Neural progenitor cell (in vitro differentiated cells): Measurements from ENCODE around the gene UBR3. TPM values are rescaled to one million over a fixed set of nuclear protein-coding genes. Genes with fewer than 3 reads are reported as not detected.

Experiments used
- DNase-seq: peaks from one replicate; pipeline ENCODE4 v3.0.0-alpha.2; 2016; ENCODE audit warnings: low spot score
- H2AFZ ChIP-seq: fragments of 200-600 bp; sonication (generic); replicated peaks from 2 replicates; pipeline ENCODE4 v1.6.1; 2016; ENCODE audit warnings: antibody characterized with exemption
- H3F3A ChIP-seq: fragments of 200-600 bp; sonication (generic); 2 replicates; pipeline ENCODE4 v1.6.1; 2016; ENCODE audit warnings: antibody characterized with exemption, low read depth
- H3K27ac ChIP-seq: fragments of 200-600 bp; sonication (generic); 2 replicates; pipeline ENCODE4 v1.5.1; 2016; ENCODE audit warnings: mild to moderate bottlenecking
- H3K27me3 ChIP-seq: fragments of 200-600 bp; sonication (generic); 2 replicates; pipeline ENCODE4 v1.6.1; 2016; ENCODE audit warnings: mild to moderate bottlenecking, moderate library complexity
- H3K36me3 ChIP-seq: fragments of 200-600 bp; sonication (generic); 2 replicates; pipeline ENCODE4 v1.5.1; 2016
- H3K4me1 ChIP-seq: fragments of 200-600 bp; sonication (generic); 2 replicates; pipeline ENCODE4 v1.6.1; 2016; ENCODE audit warnings: mixed run types
- H3K4me2 ChIP-seq: fragments of 200-600 bp; sonication (generic); 2 replicates; pipeline ENCODE4 v1.6.1; 2016
- H3K4me3 ChIP-seq: fragments of 200-600 bp; sonication (generic); 2 replicates; pipeline ENCODE4 v1.5.1; 2016
- H3K79me2 ChIP-seq: fragments of 200-600 bp; sonication (generic); 2 replicates; pipeline ENCODE4 v1.6.1; 2016; ENCODE audit warnings: low read depth
- H3K9ac ChIP-seq: fragments of 200-600 bp; sonication (generic); 2 replicates; pipeline ENCODE4 v1.6.1; 2016
- H3K9me3 ChIP-seq: fragments of 200-600 bp; sonication (generic); 2 replicates; pipeline ENCODE4 v1.5.1; 2016; ENCODE audit warnings: low read depth
- H4K20me1 ChIP-seq: fragments of 200-600 bp; sonication (generic); 2 replicates; pipeline ENCODE4 v1.6.1; 2016; ENCODE audit warnings: low read depth
- H3K27ac Mint-ChIP-seq: 3 replicates; pipeline ENCODE4 v1.8.0; 2021; ENCODE audit warnings: mixed read lengths
- H3K27me3 Mint-ChIP-seq: 2 replicates; pipeline ENCODE4 v1.8.0; 2022; ENCODE audit warnings: low read depth, mild to moderate bottlenecking, inconsistent platforms, moderate library complexity, mixed read lengths; ENCODE audit not compliant: insufficient read depth
- H3K36me3 Mint-ChIP-seq: 3 replicates; pipeline ENCODE4 v1.8.0; 2021; ENCODE audit warnings: mixed read lengths
- H3K4me1 Mint-ChIP-seq: 3 replicates; pipeline ENCODE4 v1.8.0; 2021; ENCODE audit warnings: mixed read lengths
- H3K4me3 Mint-ChIP-seq: 3 replicates; pipeline ENCODE4 v1.8.0; 2021; ENCODE audit warnings: mild to moderate bottlenecking, moderate library complexity, mixed read lengths
- H3K9me3 Mint-ChIP-seq: 3 replicates; pipeline ENCODE4 v1.8.0; 2020; ENCODE audit warnings: mixed read lengths
- EZH2 ChIP-seq: fragments of 200-600 bp; sonication (generic); IDR thresholded peaks from 2 replicates; pipeline ENCODE4 v1.6.1; 2017; ENCODE audit warnings: antibody characterized with exemption, mild to moderate bottlenecking, moderate library complexity
- EZH2phosphoT487 ChIP-seq: fragments of 200-600 bp; sonication (generic); IDR thresholded peaks from 2 replicates; pipeline ENCODE4 v1.6.1; 2017; ENCODE audit warnings: antibody characterized with exemption
- total RNA-seq: library from RNA; depleted of rRNA; stranded (reverse); fragments of >200 nt; gene quantifications from 2 replicates; pipeline ENCODE4 v1.2.3, GENCODE V29; 2015; ENCODE audit warnings: low replicate concordance
- TF ChIP-seq, protein P1 (sequence below): fragments of 200-600 bp; sonication (generic); IDR thresholded peaks from 2 replicates; pipeline ENCODE4 v1.5.1; 2017; ENCODE audit warnings: antibody characterized with exemption, mild to moderate bottlenecking

Gene UBR3
- total RNA-seq, 1 donor from 2014 or later = 31.7 TPM

GRCh38 chr2:170092436-170093060 is 265.3 kb downstream of the UBR3 start:
- H3K9me3 ChIP-seq = peaks cover 7% of the 10 kb centered on the region
- H3K4me3 Mint-ChIP-seq = no peak overlapping the region
- H3K4me2 ChIP-seq = no peak overlapping the region
- H2AFZ ChIP-seq = no peak overlapping the region
- H3K36me3 Mint-ChIP-seq = no peaks in the 10 kb centered on the region
- DNase-seq = no peak
- H3K27ac Mint-ChIP-seq = no peak overlapping the region
- no peak overlapping the region for H3K4me3 ChIP-seq
- H3K4me1 Mint-ChIP-seq = no peaks in the 10 kb centered on the region
- H3K27me3 Mint-ChIP-seq = no peaks in the 10 kb centered on the region
- H3K27ac ChIP-seq = no peak overlapping the region
- no peaks in the 10 kb centered on the region for H4K20me1 ChIP-seq
- TF ChIP-seq EZH2 (no peak), EZH2phosphoT487 (no peak)
- TF ChIP-seq, protein P1, sequence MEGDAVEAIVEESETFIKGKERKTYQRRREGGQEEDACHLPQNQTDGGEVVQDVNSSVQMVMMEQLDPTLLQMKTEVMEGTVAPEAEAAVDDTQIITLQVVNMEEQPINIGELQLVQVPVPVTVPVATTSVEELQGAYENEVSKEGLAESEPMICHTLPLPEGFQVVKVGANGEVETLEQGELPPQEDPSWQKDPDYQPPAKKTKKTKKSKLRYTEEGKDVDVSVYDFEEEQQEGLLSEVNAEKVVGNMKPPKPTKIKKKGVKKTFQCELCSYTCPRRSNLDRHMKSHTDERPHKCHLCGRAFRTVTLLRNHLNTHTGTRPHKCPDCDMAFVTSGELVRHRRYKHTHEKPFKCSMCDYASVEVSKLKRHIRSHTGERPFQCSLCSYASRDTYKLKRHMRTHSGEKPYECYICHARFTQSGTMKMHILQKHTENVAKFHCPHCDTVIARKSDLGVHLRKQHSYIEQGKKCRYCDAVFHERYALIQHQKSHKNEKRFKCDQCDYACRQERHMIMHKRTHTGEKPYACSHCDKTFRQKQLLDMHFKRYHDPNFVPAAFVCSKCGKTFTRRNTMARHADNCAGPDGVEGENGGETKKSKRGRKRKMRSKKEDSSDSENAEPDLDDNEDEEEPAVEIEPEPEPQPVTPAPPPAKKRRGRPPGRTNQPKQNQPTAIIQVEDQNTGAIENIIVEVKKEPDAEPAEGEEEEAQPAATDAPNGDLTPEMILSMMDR = no peak
- peaks cover 4% of the 10 kb centered on the region for H3K9me3 Mint-ChIP-seq
- H3K27me3 ChIP-seq = no peaks in the 10 kb centered on the region
- H3K9ac ChIP-seq = no peak overlapping the region
- H3K79me2 ChIP-seq = no peaks in the 10 kb centered on the region
- no peaks in the 10 kb centered on the region for H3F3A ChIP-seq
- H3K4me1 ChIP-seq = no peaks in the 10 kb centered on the region
- H3K36me3 ChIP-seq = no peaks in the 10 kb centered on the region

DNA sequence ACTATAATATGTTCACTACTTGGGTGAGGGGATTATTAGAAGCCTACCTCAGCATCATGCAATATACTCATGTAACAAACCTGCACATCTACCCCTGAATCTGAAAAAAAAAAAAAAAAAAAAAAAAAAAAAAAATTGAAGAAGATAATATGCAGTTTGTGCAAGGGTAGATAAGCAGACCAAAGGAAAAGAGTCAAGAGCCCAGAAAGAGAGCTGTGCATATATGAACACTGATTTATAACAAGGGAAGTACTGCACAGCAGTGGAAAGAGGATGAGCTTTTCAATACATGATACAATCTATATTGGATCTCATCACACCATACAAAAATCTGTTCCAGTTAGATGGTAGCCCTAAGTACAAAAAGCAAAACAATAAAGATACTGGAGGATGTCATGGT is 268.1 kb downstream of the UBR3 start:
- Histone ChIP-seq H3K27ac (no peak overlapping the region), H3F3A (no peaks in the 10 kb centered on the region), H3K4me2 (no peak overlapping the region), H3K9me3 (peaks cover 7% of the 10 kb centered on the region), H3K9ac (no peak overlapping the region), H2AFZ (no peak overlapping the region), H3K79me2 (no peaks in the 10 kb centered on the region), H4K20me1 (no peaks in the 10 kb centered on the region), H3K36me3 (no peaks in the 10 kb centered on the region), H3K27me3 (no peaks in the 10 kb centered on the region), H3K4me1 (no peaks in the 10 kb centered on the region), H3K4me3 (no peak overlapping the region)
- DNase-seq = no peak
- no peaks in the 10 kb centered on the region for H3K4me1 Mint-ChIP-seq
- H3K36me3 Mint-ChIP-seq = no peaks in the 10 kb centered on the region
- no peak overlapping the region for H3K27ac Mint-ChIP-seq
- TF ChIP-seq, protein P1 = no peak
- TF ChIP-seq EZH2phosphoT487 (no peak), EZH2 (no peak)
- no peaks in the 10 kb centered on the region for H3K27me3 Mint-ChIP-seq
- no peak overlapping the region for H3K4me3 Mint-ChIP-seq
- H3K9me3 Mint-ChIP-seq = peaks cover 4% of the 10 kb centered on the region

DNA sequence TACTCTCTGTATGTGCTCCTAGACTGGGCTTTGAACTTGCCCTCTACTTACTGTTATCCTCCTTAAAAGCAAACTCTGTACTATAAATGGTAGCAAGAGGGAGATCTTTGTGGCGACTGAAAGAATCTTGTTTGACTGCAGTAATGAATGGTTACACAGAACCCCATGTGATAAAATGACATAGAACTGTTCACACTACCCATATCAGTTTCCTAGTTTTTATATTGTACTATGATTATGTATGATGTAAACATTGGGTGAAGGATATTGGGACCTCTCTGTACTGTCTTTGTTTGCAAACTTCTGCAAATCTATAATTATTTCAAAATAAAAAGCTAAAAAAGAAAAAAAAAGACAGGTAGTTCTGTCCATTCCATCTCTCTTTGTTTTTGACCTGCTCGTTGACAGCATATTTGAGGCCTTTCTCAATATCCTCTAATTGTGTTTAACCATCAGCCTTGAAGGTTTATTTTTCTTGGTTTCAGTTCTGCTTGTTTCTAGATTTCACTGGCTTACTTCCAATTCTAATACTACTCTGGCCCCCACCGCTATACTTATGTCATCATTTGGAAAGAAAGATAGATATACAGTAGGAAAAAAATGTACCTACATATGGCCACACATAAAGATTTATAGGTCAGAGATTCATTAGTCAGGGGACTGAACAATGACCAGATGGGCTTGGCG is 271.5 kb downstream of the UBR3 start:
- H3K27ac ChIP-seq = no peak overlapping the region
- H3K9ac ChIP-seq = no peak overlapping the region
- H3K27me3 ChIP-seq = no peaks in the 10 kb centered on the region
- TF ChIP-seq, protein P1 = no peak
- no peak for TF ChIP-seq EZH2phosphoT487
- TF ChIP-seq EZH2 = no peak
- no peaks in the 10 kb centered on the region for H3K9me3 ChIP-seq
- H4K20me1 ChIP-seq = no peaks in the 10 kb centered on the region
- no peak overlapping the region for H2AFZ ChIP-seq
- H3K4me1 Mint-ChIP-seq = no peaks in the 10 kb centered on the region
- H3K4me3 ChIP-seq = no peak overlapping the region
- H3K27ac Mint-ChIP-seq = no peak overlapping the region
- H3K4me1 ChIP-seq = no peaks in the 10 kb centered on the region
- H3K9me3 Mint-ChIP-seq = no peaks in the 10 kb centered on the region
- H3K79me2 ChIP-seq = no peaks in the 10 kb centered on the region
- no peaks in the 10 kb centered on the region for H3F3A ChIP-seq
- H3K27me3 Mint-ChIP-seq = no peaks in the 10 kb centered on the region
- H3K4me3 Mint-ChIP-seq = no peak overlapping the region
- no peaks in the 10 kb centered on the region for H3K36me3 Mint-ChIP-seq
- no peak for DNase-seq
- no peak overlapping the region for H3K4me2 ChIP-seq
- no peaks in the 10 kb centered on the region for H3K36me3 ChIP-seq
